Measurements from ENCODE around the gene INTS11. TPM values are rescaled to one million over a fixed set of nuclear protein-coding genes. Genes with fewer than 3 reads are reported as not detected.

INTS11 gene
- total RNA-seq, 1 donor from 2014 or later, result 151 TPM

DNA sequence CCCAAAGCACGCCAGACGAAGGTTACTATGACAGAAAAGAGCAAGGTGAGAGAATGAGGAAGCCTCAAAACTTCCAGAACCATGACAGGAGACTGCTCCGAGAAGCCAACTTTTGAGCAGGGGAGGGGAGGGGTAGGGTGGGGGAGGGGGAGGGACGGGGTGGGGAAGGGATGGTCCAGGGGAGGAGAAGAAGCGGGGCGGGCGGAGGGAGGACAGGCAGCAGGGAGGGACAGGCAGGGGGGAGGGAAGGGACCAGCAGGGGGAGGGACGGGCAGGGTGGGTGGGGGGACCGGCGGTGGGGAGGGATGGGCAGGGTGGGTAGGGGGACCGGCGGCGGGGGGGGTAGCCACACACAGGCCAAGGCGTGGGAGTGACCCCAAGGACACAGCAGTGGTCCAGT, 2.0 kb downstream of the INTS11 start:
- Mint-ChIP-seq H3K27ac (no peak overlapping the region), H3K4me1 (peaks cover 37% of the 10 kb centered on the region), H3K36me3 (ENCODE audit: low read depth) (peaks cover 27% of the 10 kb centered on the region), H3K4me3 (peak overlapping the region; percentile 66), H3K9me3 (no peaks in the 10 kb centered on the region), H3K27me3 (no peaks in the 10 kb centered on the region)
- no peak for ATAC-seq (ENCODE audit: low read depth)
- ChIA-PET CTCF (no interaction called here), POLR2A (no interaction called here)
- TF ChIP-seq, protein P1, sequence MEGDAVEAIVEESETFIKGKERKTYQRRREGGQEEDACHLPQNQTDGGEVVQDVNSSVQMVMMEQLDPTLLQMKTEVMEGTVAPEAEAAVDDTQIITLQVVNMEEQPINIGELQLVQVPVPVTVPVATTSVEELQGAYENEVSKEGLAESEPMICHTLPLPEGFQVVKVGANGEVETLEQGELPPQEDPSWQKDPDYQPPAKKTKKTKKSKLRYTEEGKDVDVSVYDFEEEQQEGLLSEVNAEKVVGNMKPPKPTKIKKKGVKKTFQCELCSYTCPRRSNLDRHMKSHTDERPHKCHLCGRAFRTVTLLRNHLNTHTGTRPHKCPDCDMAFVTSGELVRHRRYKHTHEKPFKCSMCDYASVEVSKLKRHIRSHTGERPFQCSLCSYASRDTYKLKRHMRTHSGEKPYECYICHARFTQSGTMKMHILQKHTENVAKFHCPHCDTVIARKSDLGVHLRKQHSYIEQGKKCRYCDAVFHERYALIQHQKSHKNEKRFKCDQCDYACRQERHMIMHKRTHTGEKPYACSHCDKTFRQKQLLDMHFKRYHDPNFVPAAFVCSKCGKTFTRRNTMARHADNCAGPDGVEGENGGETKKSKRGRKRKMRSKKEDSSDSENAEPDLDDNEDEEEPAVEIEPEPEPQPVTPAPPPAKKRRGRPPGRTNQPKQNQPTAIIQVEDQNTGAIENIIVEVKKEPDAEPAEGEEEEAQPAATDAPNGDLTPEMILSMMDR (IDR thresholded peaks at IDR 0.05), result no peak
- intact Hi-C loops (cut with micrococcal nuclease), result no loop called here
- DNase-seq, result no peak

DNA sequence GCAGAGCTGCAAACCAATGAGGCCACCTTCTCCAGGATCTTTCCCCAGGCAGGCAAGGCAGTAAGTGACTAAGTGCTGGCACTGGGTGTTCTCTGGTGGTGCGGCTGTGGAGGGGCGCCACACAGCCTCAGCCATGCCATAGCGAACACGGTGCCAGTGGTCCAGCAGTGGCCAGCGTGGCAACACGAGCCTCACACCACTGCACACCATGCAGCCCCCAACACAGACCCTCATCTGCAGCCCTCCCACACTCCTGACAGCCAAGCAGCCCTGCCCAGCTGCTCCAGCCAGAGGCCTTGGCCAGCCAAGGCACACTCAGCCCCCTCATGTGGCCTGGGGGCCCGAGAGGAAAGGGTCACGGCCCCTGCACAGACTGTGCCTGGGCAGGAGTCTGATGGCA, 3.0 kb downstream of the INTS11 start:
- intact Hi-C loops (cut with micrococcal nuclease), result no loop called here
- TF ChIP-seq, protein P1 (IDR thresholded peaks at IDR 0.05), result no peak
- H3K4me3 Mint-ChIP-seq, result peak overlapping the region; percentile 15

GRCh38 chr1:1320666-1321448, 3.6 kb downstream of the INTS11 start:
- intact Hi-C loops (cut with micrococcal nuclease), result no loop called here
- TF ChIP-seq, protein P1 (IDR thresholded peaks at IDR 0.05), result no peak
- no peak for ATAC-seq (ENCODE audit: low read depth)
- Mint-ChIP-seq H3K9me3 (no peaks in the 10 kb centered on the region), H3K4me1 (peaks cover 28% of the 10 kb centered on the region), H3K27ac (no peak overlapping the region), H3K36me3 (ENCODE audit: low read depth) (peaks cover 32% of the 10 kb centered on the region), H3K27me3 (no peaks in the 10 kb centered on the region), H3K4me3 (no peak overlapping the region)
- ChIA-PET CTCF (no interaction called here), POLR2A (no interaction called here)
- no peak for DNase-seq

More for the DNA sequence above, 3.0 kb downstream of the INTS11 start:
- Mint-ChIP-seq H3K4me1 (peaks cover 33% of the 10 kb centered on the region), H3K36me3 (ENCODE audit: low read depth) (peaks cover 26% of the 10 kb centered on the region), H3K27me3 (no peaks in the 10 kb centered on the region), H3K9me3 (no peaks in the 10 kb centered on the region), H3K27ac (no peak overlapping the region)
- ATAC-seq (ENCODE audit: low read depth), result no peak
- DNase-seq, result no peak
- ChIA-PET CTCF (no interaction called here), POLR2A (interaction anchor here (0.6 kb wide), 1 partner anchor 257 kb away, joined by 3 read pairs; no protein-coding TSS in a partner anchor)

- Mint-ChIP-seq H3K36me3 (ENCODE audit: low read depth) (peaks cover 37% of the 10 kb centered on the region), H3K4me3 (no peak overlapping the region)
Observed at GRCh38 chr1:1319646-1319941, 4.9 kb downstream of the INTS11 start.

More at GRCh38 chr1:1319646-1319941, 4.9 kb downstream of the INTS11 start:
- no peaks in the 10 kb centered on the region for H3K9me3 Mint-ChIP-seq
- no peak for ATAC-seq (ENCODE audit: low read depth)
- H3K4me1 Mint-ChIP-seq, result peaks cover 21% of the 10 kb centered on the region
- no peaks in the 10 kb centered on the region for H3K27me3 Mint-ChIP-seq
- intact Hi-C loops (cut with micrococcal nuclease), result no loop called here
- TF ChIP-seq, protein P1 (IDR thresholded peaks at IDR 0.05), result no peak
- POLR2A ChIA-PET, result no interaction called here
- DNase-seq, result no peak
- CTCF ChIA-PET, result no interaction called here
- H3K27ac Mint-ChIP-seq, result no peak overlapping the region
